KMS-11 (cell line): Measurements from ENCODE around the gene PHF14.

Experiments used
- H2AFZ ChIP-seq: fragments of 200-600 bp; sonication (generic); 2 replicates; pipeline ENCODE4 v1.6.1; 2016; ENCODE audit warnings: antibody characterized with exemption, mixed run types, low read depth
- H3K27ac ChIP-seq: fragments of 200-600 bp; sonication (generic); 2 replicates; pipeline ENCODE4 v1.6.1; 2016; ENCODE audit warnings: mild to moderate bottlenecking, mixed run types
- H3K27me3 ChIP-seq: fragments of 200-600 bp; sonication (generic); 2 replicates; pipeline ENCODE4 v1.6.1; 2017; ENCODE audit warnings: mild to moderate bottlenecking, low read depth, mixed run types, moderate library complexity; ENCODE audit not compliant: insufficient read depth
- H3K36me3 ChIP-seq: fragments of 200-600 bp; sonication (generic); 2 replicates; pipeline ENCODE4 v1.6.1; 2017; ENCODE audit warnings: mild to moderate bottlenecking, mixed run types; ENCODE audit not compliant: insufficient read depth
- H3K4me1 ChIP-seq: fragments of 200-600 bp; sonication (generic); 2 replicates; pipeline ENCODE4 v1.6.1; 2016; ENCODE audit warnings: mild to moderate bottlenecking, low read depth, mixed run types; ENCODE audit not compliant: poor library complexity, severe bottlenecking
- H3K4me2 ChIP-seq: fragments of 200-600 bp; sonication (generic); 2 replicates; pipeline ENCODE4 v1.7.0; 2016; ENCODE audit warnings: mild to moderate bottlenecking, mixed run types
- H3K4me3 ChIP-seq: fragments of 200-600 bp; sonication (generic); IDR thresholded peaks from 2 replicates; pipeline ENCODE4 v1.6.1; 2017; ENCODE audit warnings: low read depth, low read length, mixed read lengths; ENCODE audit not compliant: insufficient read depth
- H3K79me2 ChIP-seq: fragments of 200-600 bp; sonication (generic); 2 replicates; pipeline ENCODE4 v1.6.1; 2016; ENCODE audit warnings: low read depth, mixed run types; ENCODE audit not compliant: insufficient read depth
- H3K9ac ChIP-seq: fragments of 200-600 bp; sonication (generic); 2 replicates; pipeline ENCODE4 v1.6.1; 2016; ENCODE audit warnings: mild to moderate bottlenecking, mixed run types
- H4K20me1 ChIP-seq: fragments of 200-600 bp; sonication (generic); 2 replicates; pipeline ENCODE4 v1.6.1; 2016; ENCODE audit warnings: mild to moderate bottlenecking, mixed run types; ENCODE audit not compliant: insufficient read depth
- CTCF ChIP-seq: fragments of 200-600 bp; sonication (generic); conservative IDR thresholded peaks from 2 replicates; pipeline ENCODE4 v1.6.1; 2017; ENCODE audit warnings: low read depth, mild to moderate bottlenecking, antibody characterized with exemption, low read length, moderate library complexity, mixed read lengths

Gene PHF14

GRCh38 chr7:11060893-11061292, 87.2 kb downstream of the PHF14 start:
- Histone ChIP-seq H3K36me3 (no peaks in the 10 kb centered on the region), H3K27ac (no peak overlapping the region), H3K27me3 (no peaks in the 10 kb centered on the region), H3K4me3 (no peak overlapping the region), H3K4me2 (no peak overlapping the region), H3K79me2 (no peaks in the 10 kb centered on the region), H3K4me1 (peaks cover 22% of the 10 kb centered on the region), H4K20me1 (no peaks in the 10 kb centered on the region), H2AFZ (no peak overlapping the region), H3K9ac (no peak overlapping the region)
- no peak for TF ChIP-seq CTCF

- Histone ChIP-seq H3K27me3 (no peaks in the 10 kb centered on the region), H3K36me3 (no peaks in the 10 kb centered on the region), H3K4me3 (no peak overlapping the region), H3K4me1 (peaks cover 22% of the 10 kb centered on the region), H4K20me1 (no peaks in the 10 kb centered on the region), H3K4me2 (no peak overlapping the region), H3K9ac (no peak overlapping the region), H3K79me2 (no peaks in the 10 kb centered on the region), H2AFZ (no peak overlapping the region), H3K27ac (no peak overlapping the region)
- no peak for TF ChIP-seq CTCF
Observed at GRCh38 chr7:11062110-11062509, 88.4 kb downstream of the PHF14 start.

GRCh38 chr7:11069591-11069990, 95.9 kb downstream of the PHF14 start:
- Histone ChIP-seq H3K79me2 (no peaks in the 10 kb centered on the region), H3K9ac (no peak overlapping the region), H4K20me1 (no peaks in the 10 kb centered on the region), H3K36me3 (no peaks in the 10 kb centered on the region), H3K4me3 (no peak overlapping the region), H3K27me3 (no peaks in the 10 kb centered on the region), H2AFZ (no peak overlapping the region), H3K4me2 (no peak overlapping the region), H3K27ac (no peak overlapping the region), H3K4me1 (no peaks in the 10 kb centered on the region)
- no peak for TF ChIP-seq CTCF

- Histone ChIP-seq H3K79me2 (no peaks in the 10 kb centered on the region), H3K27me3 (no peaks in the 10 kb centered on the region), H3K36me3 (no peaks in the 10 kb centered on the region), H4K20me1 (no peaks in the 10 kb centered on the region), H3K9ac (no peak overlapping the region), H3K4me2 (no peak overlapping the region), H3K27ac (no peak overlapping the region), H3K4me3 (no peak overlapping the region), H2AFZ (no peak overlapping the region), H3K4me1 (no peaks in the 10 kb centered on the region)
- no peak for TF ChIP-seq CTCF
Observed at GRCh38 chr7:11077816-11078215, 104.1 kb downstream of the PHF14 start.
